OCI-LY1 (cell line): ENCODE results near the gene B4GALT3.

Experiments used
- EZH2 ChIP-seq: fragments of 200-600 bp; sonication (generic), shearing (Covaris generic); IDR thresholded peaks from 2 replicates; pipeline ENCODE4 v1.8.0; 2017; ENCODE audit warnings: borderline replicate concordance, mixed run types, mild to moderate bottlenecking, antibody characterized with exemption, low read length, moderate library complexity, mixed read lengths
- TF ChIP-seq, protein P1 (sequence below): fragments of 200-600 bp; sonication (generic), shearing (Covaris generic); IDR thresholded peaks from 2 replicates; pipeline ENCODE4 v1.5.1; 2017; ENCODE audit warnings: mild to moderate bottlenecking, antibody characterized with exemption, low read length, moderate library complexity, mixed read lengths

GRCh38 chr1:161187311-161187710, 10.0 kb upstream of the B4GALT3 start:
- no peak for TF ChIP-seq EZH2
- TF ChIP-seq, protein P1, sequence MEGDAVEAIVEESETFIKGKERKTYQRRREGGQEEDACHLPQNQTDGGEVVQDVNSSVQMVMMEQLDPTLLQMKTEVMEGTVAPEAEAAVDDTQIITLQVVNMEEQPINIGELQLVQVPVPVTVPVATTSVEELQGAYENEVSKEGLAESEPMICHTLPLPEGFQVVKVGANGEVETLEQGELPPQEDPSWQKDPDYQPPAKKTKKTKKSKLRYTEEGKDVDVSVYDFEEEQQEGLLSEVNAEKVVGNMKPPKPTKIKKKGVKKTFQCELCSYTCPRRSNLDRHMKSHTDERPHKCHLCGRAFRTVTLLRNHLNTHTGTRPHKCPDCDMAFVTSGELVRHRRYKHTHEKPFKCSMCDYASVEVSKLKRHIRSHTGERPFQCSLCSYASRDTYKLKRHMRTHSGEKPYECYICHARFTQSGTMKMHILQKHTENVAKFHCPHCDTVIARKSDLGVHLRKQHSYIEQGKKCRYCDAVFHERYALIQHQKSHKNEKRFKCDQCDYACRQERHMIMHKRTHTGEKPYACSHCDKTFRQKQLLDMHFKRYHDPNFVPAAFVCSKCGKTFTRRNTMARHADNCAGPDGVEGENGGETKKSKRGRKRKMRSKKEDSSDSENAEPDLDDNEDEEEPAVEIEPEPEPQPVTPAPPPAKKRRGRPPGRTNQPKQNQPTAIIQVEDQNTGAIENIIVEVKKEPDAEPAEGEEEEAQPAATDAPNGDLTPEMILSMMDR, result no peak
